Activated CD4-positive, alpha-beta T cell treated with anti-CD3 and anti-CD28 coated beads, Interleukin-2, Interleukin-4, amounts not matched to agents 100 ng/mL and 50 ng/mL, durations not matched to agents 16 hours and 8 hours (primary cell): Measurements from ENCODE around the gene TEX29.

Experiments used
- DNase-seq: peaks from one replicate; pipeline ENCODE4 v3.0.0-alpha.2; 2020; ENCODE audit warnings: low spot score

Gene TEX29

DNA sequence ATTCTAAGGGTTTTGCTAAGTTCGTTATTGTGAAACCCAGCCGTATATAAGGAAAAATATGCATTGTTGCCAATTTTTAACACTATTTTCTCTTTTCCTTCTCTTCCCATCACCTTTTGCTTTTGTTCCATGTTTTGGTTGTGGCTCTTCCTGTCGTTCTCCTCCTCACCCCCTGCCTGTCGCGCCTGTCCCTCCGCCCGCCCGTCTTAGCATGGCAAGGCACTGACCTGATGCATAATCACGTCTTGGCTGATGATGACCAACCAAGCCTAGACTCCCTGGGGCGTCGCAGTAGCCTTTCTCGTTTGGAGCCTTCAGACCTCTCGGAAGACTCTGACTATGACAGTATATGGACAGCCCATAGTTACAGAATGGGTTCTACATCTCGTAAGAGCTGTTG is 28.5 kb upstream of the TEX29 start:
- DNase-seq: no peak

GRCh38 chr13:111292710-111293485 is 27.5 kb upstream of the TEX29 start:
- no peak for DNase-seq

DNA sequence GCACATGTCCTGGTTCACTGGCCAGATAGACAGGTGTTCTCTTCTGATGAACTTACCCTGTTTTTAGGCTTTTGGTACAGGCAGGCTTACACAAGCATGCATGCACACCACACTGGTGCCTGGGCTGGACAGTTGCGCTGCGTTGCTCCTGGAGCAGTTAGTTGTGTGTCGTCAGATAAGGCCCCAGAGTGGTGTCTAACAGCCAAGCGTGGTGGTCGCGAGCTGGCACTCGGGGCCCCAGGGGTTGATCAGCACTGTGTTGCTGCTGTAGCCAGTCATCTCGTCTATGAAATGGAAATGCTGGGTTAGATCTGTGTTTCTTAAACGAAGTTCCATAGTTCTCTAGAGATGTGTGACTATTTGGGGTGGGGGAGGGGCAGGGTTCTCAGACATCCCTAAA is 24.6 kb upstream of the TEX29 start:
- DNase-seq: no peak

DNA sequence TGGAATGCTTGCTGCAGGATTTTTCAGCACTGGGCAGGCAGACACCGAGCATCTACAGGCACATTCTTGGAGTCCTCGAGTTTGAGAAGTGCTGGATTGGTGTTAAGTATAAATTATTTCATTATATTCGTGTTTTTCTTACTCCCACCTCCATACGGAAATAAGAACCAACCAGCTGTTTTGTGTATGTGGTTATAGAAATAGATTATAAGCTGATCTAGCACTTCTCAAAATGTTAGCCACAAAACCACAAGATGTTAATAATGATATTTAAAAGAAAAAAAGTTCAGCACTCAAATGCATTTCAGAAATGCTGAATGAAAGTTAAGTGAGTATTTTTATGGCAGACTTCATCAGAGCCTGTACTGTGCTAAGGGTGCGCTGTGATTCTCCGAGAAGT is 24.0 kb upstream of the TEX29 start:
- DNase-seq: peak; percentile 5

DNA sequence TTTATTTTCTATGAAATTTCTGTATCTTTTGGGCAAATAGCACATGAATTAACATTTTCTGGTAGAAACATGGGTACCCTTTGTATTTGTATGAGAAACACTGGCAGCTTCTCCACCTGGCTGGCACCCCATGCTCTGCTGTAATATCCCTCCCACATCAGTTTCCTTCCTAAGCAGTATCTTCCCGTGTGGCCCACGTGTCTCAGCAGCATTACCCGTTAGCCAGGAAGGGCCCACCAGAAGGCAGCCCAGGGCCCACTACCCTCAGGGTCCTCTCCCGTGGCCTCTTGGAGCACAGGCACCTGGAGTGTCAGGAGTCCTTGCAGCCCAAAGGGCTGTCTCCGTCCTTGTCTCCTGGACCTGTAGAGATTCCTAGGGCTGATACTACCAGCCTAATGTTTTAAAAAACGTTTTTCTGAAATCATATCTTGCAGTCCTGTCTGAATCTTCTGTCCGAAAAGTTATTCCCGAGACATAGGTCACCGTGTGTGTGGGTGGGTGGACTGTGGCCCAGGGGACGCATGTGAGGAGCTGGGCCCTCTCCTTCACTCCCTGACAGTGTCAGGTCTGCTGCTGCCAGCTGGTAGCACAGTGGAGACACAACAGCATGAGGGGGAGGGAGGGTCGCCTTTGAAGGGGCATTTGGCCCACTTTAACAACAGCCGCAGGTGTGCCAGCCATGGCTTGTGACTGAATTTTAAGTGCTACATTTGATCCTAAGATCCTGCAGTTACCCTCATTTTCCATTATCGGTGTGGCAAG is 22.0 kb upstream of the TEX29 start:
- DNase-seq: no peak

- no peak for DNase-seq
Measured at GRCh38 chr13:111302045-111302726, 18.3 kb upstream of the TEX29 start.

- DNase-seq: no peak
Measured at GRCh38 chr13:111303559-111303958, 16.9 kb upstream of the TEX29 start.

DNA sequence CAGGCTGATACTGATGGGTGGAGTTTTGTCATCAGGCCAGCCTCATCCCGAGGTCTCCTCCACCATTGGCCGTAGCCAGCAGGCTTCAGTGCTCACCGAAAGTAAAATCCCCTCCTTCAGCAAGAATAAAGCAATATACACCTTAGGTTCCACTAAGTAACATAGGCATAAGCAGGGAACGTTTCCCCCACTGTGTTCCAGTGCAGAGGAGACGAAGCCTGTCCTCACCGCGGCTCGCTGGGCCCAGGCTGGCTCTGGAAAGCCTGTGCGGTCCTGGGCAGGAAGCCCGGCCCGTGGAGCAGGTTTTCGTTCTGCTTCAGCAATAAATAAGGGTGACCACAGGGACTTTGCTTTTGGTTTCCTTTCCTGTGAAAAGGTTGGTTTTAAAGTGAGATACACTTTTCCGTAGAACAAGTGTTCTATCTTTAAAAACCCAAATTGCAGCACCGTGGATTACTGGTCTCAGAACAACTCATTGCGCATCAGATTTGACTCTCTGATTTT is 16.3 kb upstream of the TEX29 start:
- peak; percentile 47 for DNase-seq

- DNase-seq: no peak
Measured at GRCh38 chr13:111304603-111305289, 15.7 kb upstream of the TEX29 start.

DNA sequence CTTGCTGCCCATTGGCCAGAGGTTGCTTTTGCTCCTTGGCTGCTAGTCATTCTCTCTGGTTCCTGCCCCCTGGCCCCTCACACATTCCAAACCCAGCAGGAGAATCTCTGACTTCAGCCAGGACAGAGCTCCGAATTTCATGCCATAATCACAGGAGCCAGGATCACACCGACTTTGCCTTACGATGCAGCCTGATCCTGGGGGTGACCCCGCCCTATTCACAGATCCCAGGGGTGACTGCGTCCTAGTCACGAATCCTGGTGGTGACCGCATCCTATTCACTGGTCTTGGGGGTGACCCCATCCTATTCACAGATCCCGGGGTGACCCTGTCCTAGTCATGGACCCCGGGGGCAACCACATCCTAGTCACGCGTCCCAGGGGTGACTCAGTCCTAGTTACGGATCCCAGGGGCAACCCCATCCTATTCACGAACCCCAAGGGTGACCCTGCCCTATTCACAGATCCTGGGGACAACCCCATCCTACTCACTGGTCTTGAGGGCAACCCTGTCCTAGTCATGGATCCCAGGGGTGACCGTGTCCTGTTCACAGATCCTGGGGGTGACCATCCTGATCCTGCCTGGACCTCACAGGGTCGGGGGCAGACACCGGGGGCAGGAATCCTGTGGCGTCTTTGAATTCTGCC is 7.4 kb upstream of the TEX29 start:
- no peak for DNase-seq

- DNase-seq: no peak
Measured at GRCh38 chr13:111313911-111314425, 6.5 kb upstream of the TEX29 start.

GRCh38 chr13:111314852-111315251 is 5.6 kb upstream of the TEX29 start:
- no peak for DNase-seq

DNA sequence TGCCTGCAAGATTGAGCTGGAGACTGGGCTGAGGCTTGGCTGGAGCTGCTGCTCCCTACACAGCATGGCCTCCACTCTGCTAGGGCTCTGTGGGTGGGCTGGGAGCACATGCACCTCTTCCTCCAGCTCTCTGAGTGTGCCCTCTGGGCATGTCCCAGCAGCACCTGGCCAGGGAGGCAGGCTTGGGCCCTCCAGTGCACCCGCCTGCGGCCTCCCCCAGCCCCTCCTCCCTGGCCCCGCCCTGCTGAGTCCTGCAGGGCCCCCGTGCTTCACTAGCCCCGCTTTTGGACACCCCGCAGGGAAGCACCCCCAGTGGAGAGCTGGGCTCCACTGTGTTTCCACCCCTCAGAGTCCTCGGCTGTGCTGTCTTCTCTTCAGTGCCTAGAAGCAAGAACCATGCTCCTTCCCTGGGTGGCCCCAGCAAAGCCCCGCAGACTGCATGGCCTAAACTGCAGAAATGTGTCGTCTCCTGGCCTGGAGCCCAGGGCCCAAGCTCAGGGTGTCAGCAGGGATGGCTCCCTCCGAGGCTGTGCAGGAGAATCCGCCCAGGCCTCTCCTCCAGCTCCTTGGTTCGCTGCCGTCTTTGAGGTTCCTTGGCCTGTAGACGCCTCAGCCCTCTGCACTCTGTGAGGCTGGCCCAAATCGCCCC is 5.0 kb upstream of the TEX29 start:
- no peak for DNase-seq

- no peak for DNase-seq
Measured at GRCh38 chr13:111316161-111316730, 4.2 kb upstream of the TEX29 start.

GRCh38 chr13:111317042-111317550 is 3.3 kb upstream of the TEX29 start:
- no peak for DNase-seq

DNA sequence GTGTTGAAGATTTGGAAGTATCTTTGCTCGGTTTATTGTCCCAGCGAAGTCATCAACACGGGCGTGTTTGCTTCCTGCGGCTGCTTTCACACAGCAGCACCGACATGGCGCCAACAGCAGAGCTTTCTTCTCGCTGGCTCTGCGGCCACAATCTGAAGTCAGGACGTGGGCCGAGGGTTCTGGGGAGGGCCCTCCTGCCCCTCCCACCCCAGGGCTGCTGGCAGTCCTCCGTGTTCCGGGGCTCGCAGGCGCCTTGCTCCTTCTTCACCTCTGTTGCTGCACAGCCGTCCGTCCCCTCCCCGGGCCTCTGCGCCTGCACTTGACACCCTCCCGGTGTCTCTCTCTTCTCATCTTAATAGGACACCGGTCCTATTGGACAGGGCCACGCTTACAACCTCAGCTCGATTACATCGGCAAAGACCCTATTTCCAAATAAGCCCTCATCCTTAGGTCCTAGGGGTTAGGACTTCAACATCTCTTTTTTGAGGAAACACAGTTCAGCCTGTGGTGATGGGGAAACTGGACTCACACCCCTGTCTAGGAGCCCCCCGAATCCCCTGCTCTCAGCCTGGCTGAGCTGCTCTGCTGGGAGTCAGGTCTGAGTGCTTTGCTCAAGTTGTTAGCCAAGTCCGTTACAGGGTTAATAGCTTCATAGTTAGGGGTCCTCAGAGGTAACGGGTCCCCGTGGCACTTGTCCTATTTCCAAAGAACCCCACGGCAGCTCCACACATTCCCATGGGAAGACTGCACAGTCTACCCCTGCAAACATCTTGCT is 2.7 kb upstream of the TEX29 start:
- no peak for DNase-seq

- DNase-seq: no peak
Measured at GRCh38 chr13:111318386-111318785, 2.1 kb upstream of the TEX29 start.

DNA sequence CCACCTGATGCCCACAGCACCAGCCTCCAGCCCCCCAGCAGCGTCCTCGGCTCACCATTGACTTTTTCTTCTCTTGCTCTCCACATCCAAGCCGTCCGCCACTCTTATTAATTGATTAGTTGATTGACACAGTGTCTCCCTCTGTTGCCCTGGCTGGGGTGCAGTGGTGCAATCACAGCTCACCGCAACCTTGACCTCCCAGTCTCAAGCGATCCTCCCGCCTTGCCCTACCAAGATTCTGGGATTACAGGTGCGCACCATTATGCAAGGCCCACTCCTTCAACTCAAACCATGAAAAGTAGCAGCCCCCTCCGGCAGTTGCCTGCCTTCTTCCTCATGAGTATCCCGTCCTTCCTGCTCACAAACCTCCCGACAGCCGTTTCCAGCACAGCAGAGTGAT is 921 bp upstream of the TEX29 start:
- no peak for DNase-seq
